Prostate gland (tissue), 2 donors: ENCODE measurements around the gene EFNA3.

Experiments used
- POLR2AphosphoS5 ChIP-seq: sonication (generic); formaldehyde crosslinking; IDR thresholded peaks from one replicate; pipeline ENCODE4 v1.6.1; 2017; ENCODE audit warnings: antibody characterized with exemption
- TF ChIP-seq, protein P1 (sequence below), 4 experiments: fragments of 200-600 bp in 2 of 4; fragments of 450-650 bp in 2 of 4; sonication (generic) in 2 of 4; IDR thresholded peaks; 1 replicate in 3 of 4; 2 replicates in 1 of 4; pipeline ENCODE4 v1.5.1; 2016 to 2019; ENCODE audit warnings: antibody characterized with exemption in 4 of 4, mild to moderate bottlenecking in 2 of 4, moderate library complexity in 2 of 4

DNA sequence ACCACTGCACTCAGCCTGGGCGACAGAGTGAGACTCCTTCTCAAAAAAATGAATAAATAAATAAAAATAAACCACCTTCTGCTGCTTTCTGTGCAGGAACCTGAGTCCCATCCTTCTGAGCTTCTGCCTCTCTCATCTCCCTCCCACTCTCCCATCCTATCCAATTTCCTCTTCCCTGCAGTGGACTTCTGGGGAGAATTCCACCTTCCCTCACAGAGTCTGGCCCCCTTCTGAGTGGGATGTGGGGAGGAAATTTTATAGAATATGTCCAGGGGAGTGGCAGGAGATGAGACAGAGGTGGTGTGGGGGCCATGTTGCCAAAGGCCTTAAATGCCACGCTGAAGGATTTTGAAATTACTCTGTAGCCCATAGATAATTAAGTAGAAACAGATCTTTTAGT is 43.7 kb downstream of the EFNA3 start:
- no peak for TF ChIP-seq POLR2AphosphoS5
- TF ChIP-seq, protein P1, sequence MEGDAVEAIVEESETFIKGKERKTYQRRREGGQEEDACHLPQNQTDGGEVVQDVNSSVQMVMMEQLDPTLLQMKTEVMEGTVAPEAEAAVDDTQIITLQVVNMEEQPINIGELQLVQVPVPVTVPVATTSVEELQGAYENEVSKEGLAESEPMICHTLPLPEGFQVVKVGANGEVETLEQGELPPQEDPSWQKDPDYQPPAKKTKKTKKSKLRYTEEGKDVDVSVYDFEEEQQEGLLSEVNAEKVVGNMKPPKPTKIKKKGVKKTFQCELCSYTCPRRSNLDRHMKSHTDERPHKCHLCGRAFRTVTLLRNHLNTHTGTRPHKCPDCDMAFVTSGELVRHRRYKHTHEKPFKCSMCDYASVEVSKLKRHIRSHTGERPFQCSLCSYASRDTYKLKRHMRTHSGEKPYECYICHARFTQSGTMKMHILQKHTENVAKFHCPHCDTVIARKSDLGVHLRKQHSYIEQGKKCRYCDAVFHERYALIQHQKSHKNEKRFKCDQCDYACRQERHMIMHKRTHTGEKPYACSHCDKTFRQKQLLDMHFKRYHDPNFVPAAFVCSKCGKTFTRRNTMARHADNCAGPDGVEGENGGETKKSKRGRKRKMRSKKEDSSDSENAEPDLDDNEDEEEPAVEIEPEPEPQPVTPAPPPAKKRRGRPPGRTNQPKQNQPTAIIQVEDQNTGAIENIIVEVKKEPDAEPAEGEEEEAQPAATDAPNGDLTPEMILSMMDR (IDR thresholded peaks at IDR 0.05) = no peak
